GM12875 (cell line): ENCODE data around the gene MPND.

Experiments
- H3K4me3 ChIP-seq: one replicate; pipeline ENCODE4 v1.5.1; 2011; ENCODE audit warnings: low read depth, low read length, control low read depth
- TF ChIP-seq, protein P1 (sequence below): IDR thresholded peaks from 2 replicates; pipeline ENCODE4 v1.5.1; 2011; ENCODE audit warnings: low read depth, mild to moderate bottlenecking, control low read depth, inconsistent platforms, low read length, moderate library complexity, borderline replicate concordance; ENCODE audit not compliant: insufficient read depth

MPND gene

DNA sequence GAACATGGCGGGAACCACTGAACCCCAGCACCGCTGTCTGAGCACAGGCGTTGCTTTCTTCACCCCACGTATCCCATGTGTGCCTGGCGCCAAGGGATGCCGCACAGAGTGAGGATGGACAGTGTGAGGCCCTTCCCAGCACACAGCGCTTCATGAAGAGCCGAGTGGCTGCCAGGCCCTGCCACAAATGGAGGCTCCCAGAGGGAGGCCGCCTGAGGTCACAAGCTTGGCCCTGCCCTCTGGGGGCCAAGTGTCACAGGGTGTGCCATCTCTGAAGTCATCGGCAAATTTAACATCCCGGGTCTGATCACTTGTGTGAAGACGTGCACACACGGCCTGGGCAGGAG is 24.4 kb downstream of the MPND start:
- TF ChIP-seq, protein P1, sequence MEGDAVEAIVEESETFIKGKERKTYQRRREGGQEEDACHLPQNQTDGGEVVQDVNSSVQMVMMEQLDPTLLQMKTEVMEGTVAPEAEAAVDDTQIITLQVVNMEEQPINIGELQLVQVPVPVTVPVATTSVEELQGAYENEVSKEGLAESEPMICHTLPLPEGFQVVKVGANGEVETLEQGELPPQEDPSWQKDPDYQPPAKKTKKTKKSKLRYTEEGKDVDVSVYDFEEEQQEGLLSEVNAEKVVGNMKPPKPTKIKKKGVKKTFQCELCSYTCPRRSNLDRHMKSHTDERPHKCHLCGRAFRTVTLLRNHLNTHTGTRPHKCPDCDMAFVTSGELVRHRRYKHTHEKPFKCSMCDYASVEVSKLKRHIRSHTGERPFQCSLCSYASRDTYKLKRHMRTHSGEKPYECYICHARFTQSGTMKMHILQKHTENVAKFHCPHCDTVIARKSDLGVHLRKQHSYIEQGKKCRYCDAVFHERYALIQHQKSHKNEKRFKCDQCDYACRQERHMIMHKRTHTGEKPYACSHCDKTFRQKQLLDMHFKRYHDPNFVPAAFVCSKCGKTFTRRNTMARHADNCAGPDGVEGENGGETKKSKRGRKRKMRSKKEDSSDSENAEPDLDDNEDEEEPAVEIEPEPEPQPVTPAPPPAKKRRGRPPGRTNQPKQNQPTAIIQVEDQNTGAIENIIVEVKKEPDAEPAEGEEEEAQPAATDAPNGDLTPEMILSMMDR: no peak
- H3K4me3 ChIP-seq: no peak overlapping the region

DNA sequence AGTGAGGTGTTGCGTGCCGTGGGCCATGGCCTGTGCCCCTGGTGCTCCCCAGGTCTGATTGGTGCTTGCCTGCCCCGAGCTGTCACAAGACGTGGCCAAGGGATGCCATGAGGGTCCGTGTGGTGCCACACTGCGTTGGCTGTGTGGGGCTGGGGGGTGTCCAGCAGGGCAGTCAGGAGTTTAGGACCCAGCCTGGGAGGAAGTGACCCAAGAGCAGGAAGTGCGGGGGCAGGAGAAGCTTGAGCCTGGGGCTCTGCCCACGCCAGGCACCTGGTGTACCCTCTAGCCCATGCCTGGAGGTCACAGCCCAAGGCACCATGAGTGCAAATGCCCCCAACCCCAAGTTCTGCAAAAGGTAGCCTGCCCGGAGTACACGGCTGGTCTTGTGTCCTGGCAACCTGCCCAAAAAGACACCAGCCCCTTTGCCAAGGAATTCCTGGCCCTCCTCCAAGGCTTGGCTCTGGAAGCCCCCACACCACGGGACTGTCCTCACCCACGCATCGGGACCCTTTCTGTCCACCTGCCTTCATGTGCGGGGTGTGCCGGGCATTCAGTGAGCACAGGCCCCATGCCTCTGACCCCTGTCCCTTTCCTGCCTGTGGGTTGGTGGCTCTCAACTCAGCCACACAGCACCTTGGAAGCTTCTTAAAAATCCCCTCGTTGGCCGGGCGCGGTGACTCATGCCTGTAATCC is 24.9 kb downstream of the MPND start:
- TF ChIP-seq, protein P1: no peak
- no peak overlapping the region for H3K4me3 ChIP-seq

DNA sequence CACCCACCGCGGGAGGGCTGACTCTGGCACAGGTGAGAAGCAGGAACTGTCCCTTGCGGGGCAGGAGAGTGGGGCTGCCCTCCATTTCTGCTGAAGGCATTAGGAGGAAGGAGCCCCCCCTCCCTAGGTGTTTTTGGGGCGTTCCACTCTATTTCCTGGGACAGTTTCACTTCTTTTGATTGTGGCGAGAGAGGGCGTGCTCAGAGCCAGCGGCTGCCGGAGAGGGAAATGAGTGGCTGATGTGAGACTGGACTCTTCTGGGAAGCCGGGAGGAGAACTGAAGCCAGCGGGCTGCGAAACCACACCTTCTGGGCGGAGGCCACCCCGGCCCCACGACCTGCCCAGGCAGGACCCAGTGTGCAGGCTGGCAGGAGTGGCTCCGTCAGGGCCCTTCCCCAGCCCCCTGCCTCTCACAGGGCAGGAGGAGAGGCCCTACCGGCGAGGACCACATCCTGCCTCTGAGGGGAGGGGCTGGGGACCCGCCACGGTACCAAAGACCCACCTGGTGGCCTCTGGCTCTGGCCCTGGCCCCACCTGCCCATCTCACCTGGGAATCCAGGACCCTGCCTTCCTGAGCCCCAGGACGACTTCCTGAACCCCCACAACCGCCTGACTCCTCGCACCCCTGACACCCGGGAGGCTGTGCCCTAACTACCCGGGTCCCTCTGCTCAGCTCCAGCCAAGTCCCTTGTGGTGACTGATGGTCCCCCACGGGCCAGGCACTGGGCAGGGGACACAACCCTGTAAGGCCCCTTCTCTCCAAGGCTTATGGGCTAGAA is 25.9 kb downstream of the MPND start:
- peak overlapping the region; percentile 46 for H3K4me3 ChIP-seq
- TF ChIP-seq, protein P1: no peak

DNA sequence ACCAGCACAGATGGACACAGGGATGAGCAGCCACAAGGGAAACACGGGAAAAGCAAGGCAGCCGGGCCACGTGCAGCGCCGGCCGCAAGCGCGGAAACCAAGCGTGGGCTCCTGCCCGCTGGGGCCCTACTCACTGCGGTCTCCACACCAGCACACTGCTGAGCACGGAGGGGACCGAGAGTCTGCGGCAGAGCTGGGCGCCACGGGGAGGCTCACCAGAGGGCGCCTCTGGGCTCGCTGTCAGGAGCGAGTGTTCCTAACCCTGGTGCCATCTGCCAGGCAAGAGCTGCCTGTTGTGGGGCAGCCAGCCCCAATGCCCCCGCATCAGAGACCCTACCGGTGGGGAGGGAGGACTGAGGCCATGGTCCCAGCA is 26.5 kb downstream of the MPND start:
- H3K4me3 ChIP-seq: peak overlapping the region; percentile 46
- TF ChIP-seq, protein P1: peak; percentile 65

DNA sequence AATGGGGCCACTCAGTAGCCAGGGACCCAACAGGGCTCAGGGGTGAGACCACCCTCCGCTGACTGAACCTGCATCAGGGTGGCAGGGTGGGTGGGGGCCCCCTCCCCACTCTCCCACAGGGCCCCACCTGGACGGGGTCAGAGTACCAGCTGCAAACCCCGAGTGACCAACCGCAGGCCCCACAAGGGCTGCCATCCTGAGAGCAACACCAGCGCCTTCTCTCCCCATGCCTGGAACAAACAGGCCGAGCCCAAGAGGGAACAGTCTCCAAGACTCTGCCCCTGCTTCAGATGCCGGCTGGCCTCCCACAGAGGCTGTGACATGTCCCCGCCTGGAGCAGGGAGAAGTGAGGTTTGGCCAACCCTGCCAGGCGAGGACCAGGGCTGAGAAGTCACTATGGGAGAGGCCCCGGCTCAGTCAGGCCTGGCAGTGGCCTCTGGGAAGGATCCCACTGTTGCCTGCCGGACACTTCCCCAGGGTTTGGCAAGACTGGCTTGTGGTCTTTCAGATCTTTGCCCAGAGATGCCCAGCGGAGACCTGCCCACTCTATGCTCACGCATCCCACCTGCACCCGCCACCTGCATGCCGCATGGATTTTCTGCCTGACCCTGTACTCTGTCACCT is 27.2 kb downstream of the MPND start:
- TF ChIP-seq, protein P1: no peak
- peak overlapping the region; percentile 46 for H3K4me3 ChIP-seq

DNA sequence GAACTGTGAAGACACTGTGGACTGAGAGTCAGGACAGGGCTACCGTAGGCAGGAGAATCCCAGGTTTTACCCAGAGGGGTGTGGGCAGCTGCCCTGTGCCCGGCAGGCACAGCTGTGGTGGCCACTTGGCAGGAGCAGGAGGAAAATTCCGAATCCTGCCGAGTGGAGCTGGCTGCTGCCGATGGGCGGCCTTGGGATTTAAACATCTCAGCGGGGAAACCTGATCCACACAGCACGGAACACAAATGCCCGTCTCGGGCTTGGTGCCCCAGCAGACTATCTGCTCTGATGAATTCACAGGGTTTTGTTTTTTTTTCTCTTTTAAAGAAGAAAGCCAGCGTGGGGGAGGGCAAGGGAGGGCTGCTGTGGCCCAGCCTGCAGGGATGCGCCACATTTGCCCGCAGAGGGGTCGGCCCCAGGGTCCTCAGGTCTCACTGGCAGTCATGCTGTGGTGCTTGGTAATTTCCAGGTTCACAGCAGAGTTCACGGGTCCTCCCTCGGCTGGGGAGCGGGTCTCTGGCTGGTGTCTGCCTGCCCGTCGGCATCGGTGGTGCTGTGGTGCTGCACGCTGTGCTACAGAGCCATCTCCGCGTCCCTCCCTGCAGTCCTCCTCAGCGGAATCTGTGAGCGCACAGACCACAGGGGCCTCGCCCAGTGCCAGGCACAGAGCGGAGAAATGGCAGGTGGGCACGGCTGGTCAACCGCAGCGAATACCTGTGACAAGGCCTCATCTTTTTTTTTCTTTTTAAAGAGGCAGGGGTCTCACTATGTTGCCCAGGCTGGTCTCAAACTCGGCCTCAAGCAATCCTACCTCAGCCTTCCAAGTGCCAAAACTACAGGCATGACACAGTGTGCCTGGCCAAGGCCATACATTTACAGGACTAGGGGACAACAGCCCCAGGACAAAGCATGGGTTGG is 28.1 kb downstream of the MPND start:
- TF ChIP-seq, protein P1: no peak
- H3K4me3 ChIP-seq: no peak overlapping the region
